Suprapubic skin (tissue), 4 donors: ENCODE results near the gene RFPL1. TPM values are rescaled to one million over a fixed set of nuclear protein-coding genes. Genes with fewer than 3 reads are reported as not detected.
"Not testable (repeated sequence)": the region's sequence is repeated elsewhere in the genome, so short reads cannot be mapped to it uniquely, and the experiment has no call there.

Experiments
- DNase-seq, 2 donors: peaks; one replicate each; pipeline ENCODE4 v3.0.0-alpha.2; 2019; ENCODE audit warnings: low spot score in 2 of 2
- H3K27ac ChIP-seq: fragments of 200-600 bp; sonication (generic); one replicate; pipeline ENCODE4 v1.5.1; 2019
- H3K27me3 ChIP-seq: fragments of 200-600 bp; sonication (generic); one replicate; pipeline ENCODE4 v1.5.1; 2019
- H3K36me3 ChIP-seq: fragments of 200-600 bp; sonication (generic); one replicate; pipeline ENCODE4 v1.5.1; 2019
- H3K4me1 ChIP-seq: fragments of 200-600 bp; sonication (generic); one replicate; pipeline ENCODE4 v1.5.1; 2019
- H3K4me3 ChIP-seq: fragments of 200-600 bp; sonication (generic); one replicate; pipeline ENCODE4 v1.5.1; 2019; ENCODE audit warnings: mild to moderate bottlenecking
- H3K9me3 ChIP-seq: fragments of 200-600 bp; sonication (generic); one replicate; pipeline ENCODE4 v1.5.1; 2019
- CTCF ChIP-seq, 2 donors: fragments of 200-600 bp in 1 of 2; fragments of 450-650 bp in 1 of 2; sonication (generic) in 1 of 2; IDR thresholded peaks; one replicate each; pipeline ENCODE4 v1.5.1; 2016 to 2019; ENCODE audit warnings: antibody characterized with exemption in 2 of 2, mild to moderate bottlenecking in 1 of 2, moderate library complexity in 1 of 2
- EP300 ChIP-seq: sonication (generic); formaldehyde crosslinking; IDR thresholded peaks from one replicate; pipeline ENCODE4 v1.6.1; 2017; ENCODE audit warnings: antibody characterized with exemption
- POLR2A ChIP-seq, 2 donors: fragments of 450-650 bp; IDR thresholded peaks; one replicate each; pipeline ENCODE4 v1.6.1; 2017; ENCODE audit warnings: antibody characterized with exemption in 2 of 2, mild to moderate bottlenecking in 2 of 2, moderate library complexity in 2 of 2
- POLR2AphosphoS5 ChIP-seq, 3 donors: sonication (generic); formaldehyde crosslinking; IDR thresholded peaks; one replicate each; pipeline ENCODE4 v1.6.1; 2017; ENCODE audit warnings: antibody characterized with exemption in 3 of 3
- WGBS: methylation state at CpG from one replicate; pipeline ENCODE4 v1.1.5; 2018; 5-methylcytosine and 5-hydroxymethylcytosine counted together
- total RNA-seq, 4 donors: library from RNA; depleted of rRNA; stranded (reverse); fragments of >200 nt; gene quantifications; one replicate each; pipeline ENCODE4 v1.1.0, GENCODE V29; 2016

The RFPL1 gene
- under 1 TPM in 1 of 4 donors, not detected in 3; 0.64 TPM for total RNA-seq

GRCh38 chr22:29438283-29438682 lies at the start of gene RFPL1:
Gene RFPL1, plus strand, starts transcription at chr22:29438583.
- not testable (repeated sequence) for H3K4me3 ChIP-seq, H3K9me3 ChIP-seq, H3K36me3 ChIP-seq, H3K4me1 ChIP-seq, H3K27ac ChIP-seq, H3K27me3 ChIP-seq
- 94% methylated on average over 10 of the region's 10 CpGs for WGBS
- peak; percentile 16 to 41 for DNase-seq

GRCh38 chr22:29388759-29389090 lies 49.7 kb upstream of the RFPL1 start:
- peak overlapping the region; percentile 95 for H3K4me3 ChIP-seq
- no peak for TF ChIP-seq POLR2AphosphoS5 (IDR thresholded peaks at IDR 0.05)
- TF ChIP-seq POLR2A (IDR thresholded peaks at IDR 0.05), result no peak
- TF ChIP-seq EP300, result no peak
- TF ChIP-seq CTCF (IDR thresholded peaks at IDR 0.05), result no peak
- no peaks in the 10 kb centered on the region for H3K9me3 ChIP-seq
- 19% methylated on average over 9 of the region's 9 CpGs for WGBS
- H3K27me3 ChIP-seq, result no peaks in the 10 kb centered on the region
- H3K4me1 ChIP-seq, result peaks cover 37% of the 10 kb centered on the region
- H3K36me3 ChIP-seq, result peaks cover 3% of the 10 kb centered on the region
- no peak for DNase-seq
- peak overlapping the region; percentile 84 for H3K27ac ChIP-seq

GRCh38 chr22:29390270-29390669 lies 48.1 kb upstream of the RFPL1 start:
- Histone ChIP-seq H3K4me3 (no peak overlapping the region), H3K36me3 (peaks cover 3% of the 10 kb centered on the region), H3K27me3 (no peaks in the 10 kb centered on the region), H3K27ac (no peak overlapping the region), H3K9me3 (no peaks in the 10 kb centered on the region), H3K4me1 (peaks cover 41% of the 10 kb centered on the region)
- no peak for DNase-seq
- 95% methylated on average over 6 of the region's 6 CpGs for WGBS
- TF ChIP-seq CTCF (IDR thresholded peaks at IDR 0.05) (no peak), POLR2A (IDR thresholded peaks at IDR 0.05) (no peak), EP300 (no peak), POLR2AphosphoS5 (IDR thresholded peaks at IDR 0.05) (no peak)

- no peaks in the 10 kb centered on the region for H3K27me3 ChIP-seq
- WGBS, result 76% methylated on average over 8 of the region's 8 CpGs
Measured at GRCh38 chr22:29391546-29391945, 46.8 kb upstream of the RFPL1 start.

GRCh38 chr22:29393019-29393608 lies 45.3 kb upstream of the RFPL1 start:
- peak in 1 of 2 donors; percentile 20 for DNase-seq
- WGBS, result 94% methylated on average over 2 of the region's 2 CpGs
- no peak for TF ChIP-seq EP300
- TF ChIP-seq CTCF (IDR thresholded peaks at IDR 0.05), result no peak
- TF ChIP-seq POLR2A (IDR thresholded peaks at IDR 0.05), result no peak
- no peak for TF ChIP-seq POLR2AphosphoS5 (IDR thresholded peaks at IDR 0.05)
- Histone ChIP-seq H3K27ac (no peak overlapping the region), H3K36me3 (no peaks in the 10 kb centered on the region), H3K4me1 (peaks cover 15% of the 10 kb centered on the region), H3K9me3 (no peaks in the 10 kb centered on the region), H3K27me3 (no peaks in the 10 kb centered on the region), H3K4me3 (no peak overlapping the region)

More at GRCh38 chr22:29391546-29391945, 46.8 kb upstream of the RFPL1 start:
- no peak for TF ChIP-seq EP300
- TF ChIP-seq POLR2AphosphoS5 (IDR thresholded peaks at IDR 0.05), result no peak
- TF ChIP-seq CTCF (IDR thresholded peaks at IDR 0.05), result no peak
- TF ChIP-seq POLR2A (IDR thresholded peaks at IDR 0.05), result no peak
- Histone ChIP-seq H3K4me1 (peaks cover 29% of the 10 kb centered on the region), H3K36me3 (no peaks in the 10 kb centered on the region), H3K9me3 (no peaks in the 10 kb centered on the region), H3K4me3 (no peak overlapping the region), H3K27ac (no peak overlapping the region)
- DNase-seq, result peak; percentile 52 to 71
